Glutamatergic neuron (in vitro differentiated cells): ENCODE measurements around the gene C17orf67. TPM values are rescaled to one million over a fixed set of nuclear protein-coding genes. Genes with fewer than 3 reads are reported as not detected.

Experiments
- DNase-seq: peaks from one replicate; pipeline ENCODE4 v3.0.0; 2022
- H3K27ac Mint-ChIP-seq: one replicate; pipeline ENCODE4 v1.8.0; 2020; ENCODE audit warnings: mild to moderate bottlenecking, mixed read lengths, inconsistent platforms; ENCODE audit not compliant: unreplicated experiment
- H3K27me3 Mint-ChIP-seq: one replicate; pipeline ENCODE4 v1.8.0; 2020; ENCODE audit warnings: mild to moderate bottlenecking, moderate library complexity, mixed read lengths, inconsistent platforms; ENCODE audit not compliant: unreplicated experiment
- H3K36me3 Mint-ChIP-seq: one replicate; pipeline ENCODE4 v1.8.0; 2020; ENCODE audit warnings: mild to moderate bottlenecking, mixed read lengths, inconsistent platforms; ENCODE audit not compliant: unreplicated experiment
- H3K4me1 Mint-ChIP-seq: one replicate; pipeline ENCODE4 v1.8.0; 2020; ENCODE audit warnings: mild to moderate bottlenecking, low read depth, mixed read lengths, inconsistent platforms; ENCODE audit not compliant: unreplicated experiment
- H3K4me3 Mint-ChIP-seq: one replicate; pipeline ENCODE4 v1.8.0; 2020; ENCODE audit warnings: mild to moderate bottlenecking, mixed read lengths, inconsistent platforms; ENCODE audit not compliant: unreplicated experiment
- H3K9me3 Mint-ChIP-seq: one replicate; pipeline ENCODE4 v1.8.0; 2020; ENCODE audit warnings: mild to moderate bottlenecking, moderate library complexity, mixed read lengths, inconsistent platforms; ENCODE audit not compliant: unreplicated experiment
- total RNA-seq: library from RNA; stranded (reverse); fragmentation: NEBNext Ultra II Directional; extraction: Animal tissue kit (Norgen Biotek cat#: 25700); gene quantifications from one replicate; pipeline ENCODE4 v1.2.1, GENCODE V29; 2021; ENCODE audit not compliant: unreplicated experiment
- TF ChIP-seq, protein P1 (sequence below): fragments of 200-600 bp; sonication (generic); IDR thresholded peaks from one replicate; pipeline ENCODE4 v1.5.0; 2021; ENCODE audit not compliant: partially characterized antibody, unreplicated experiment

Gene C17orf67
- total RNA-seq, 1 donor from 2014 or later, result not detected

- peaks cover 2% of the 10 kb centered on the region for H3K27me3 Mint-ChIP-seq
- DNase-seq, result no peak
- no peak overlapping the region for H3K4me3 Mint-ChIP-seq
- no peak overlapping the region for H3K27ac Mint-ChIP-seq
- no peaks in the 10 kb centered on the region for H3K36me3 Mint-ChIP-seq
- H3K9me3 Mint-ChIP-seq, result no peaks in the 10 kb centered on the region
- peaks cover 7% of the 10 kb centered on the region for H3K4me1 Mint-ChIP-seq
- TF ChIP-seq, protein P1, sequence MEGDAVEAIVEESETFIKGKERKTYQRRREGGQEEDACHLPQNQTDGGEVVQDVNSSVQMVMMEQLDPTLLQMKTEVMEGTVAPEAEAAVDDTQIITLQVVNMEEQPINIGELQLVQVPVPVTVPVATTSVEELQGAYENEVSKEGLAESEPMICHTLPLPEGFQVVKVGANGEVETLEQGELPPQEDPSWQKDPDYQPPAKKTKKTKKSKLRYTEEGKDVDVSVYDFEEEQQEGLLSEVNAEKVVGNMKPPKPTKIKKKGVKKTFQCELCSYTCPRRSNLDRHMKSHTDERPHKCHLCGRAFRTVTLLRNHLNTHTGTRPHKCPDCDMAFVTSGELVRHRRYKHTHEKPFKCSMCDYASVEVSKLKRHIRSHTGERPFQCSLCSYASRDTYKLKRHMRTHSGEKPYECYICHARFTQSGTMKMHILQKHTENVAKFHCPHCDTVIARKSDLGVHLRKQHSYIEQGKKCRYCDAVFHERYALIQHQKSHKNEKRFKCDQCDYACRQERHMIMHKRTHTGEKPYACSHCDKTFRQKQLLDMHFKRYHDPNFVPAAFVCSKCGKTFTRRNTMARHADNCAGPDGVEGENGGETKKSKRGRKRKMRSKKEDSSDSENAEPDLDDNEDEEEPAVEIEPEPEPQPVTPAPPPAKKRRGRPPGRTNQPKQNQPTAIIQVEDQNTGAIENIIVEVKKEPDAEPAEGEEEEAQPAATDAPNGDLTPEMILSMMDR, result no peak
Observed at GRCh38 chr17:56755310-56755709, 78.4 kb downstream of the C17orf67 start.

DNA sequence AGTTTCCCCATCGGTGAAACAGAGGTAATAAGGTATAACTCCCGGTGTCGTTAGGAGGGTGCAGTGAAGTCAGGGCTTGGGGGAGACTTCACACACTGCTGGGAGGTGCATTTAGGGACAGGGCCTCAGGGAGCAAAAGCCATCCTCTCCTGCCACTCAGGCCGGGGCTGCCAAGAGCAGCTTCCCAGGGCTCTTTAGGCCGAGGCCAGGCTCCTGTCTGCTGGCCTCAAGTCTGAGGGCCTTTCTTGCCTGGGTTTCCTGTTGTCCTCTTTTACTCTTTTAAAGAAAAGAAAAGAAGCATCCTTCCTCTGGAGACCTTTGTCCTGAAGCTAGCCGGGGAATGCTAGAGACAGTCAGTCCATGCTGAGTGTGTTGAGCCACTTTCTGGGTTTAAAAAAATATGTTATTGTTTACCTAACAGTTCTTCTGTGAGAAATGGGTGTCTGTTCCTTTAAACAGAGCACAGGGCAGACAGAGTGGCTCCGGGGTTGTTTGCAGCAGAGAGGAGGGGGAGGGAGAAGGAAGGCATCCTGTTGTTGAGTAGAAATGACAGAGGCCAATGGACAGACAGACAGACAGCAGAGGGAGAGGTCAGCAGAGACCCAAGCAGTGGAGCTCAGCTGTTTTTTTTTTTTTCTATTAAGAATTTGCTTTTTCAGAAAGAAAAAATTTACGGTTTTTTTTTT is 79.1 kb downstream of the C17orf67 start:
- Mint-ChIP-seq H3K36me3 (no peaks in the 10 kb centered on the region), H3K4me3 (no peak overlapping the region), H3K27me3 (peaks cover 2% of the 10 kb centered on the region), H3K9me3 (no peaks in the 10 kb centered on the region), H3K4me1 (peaks cover 7% of the 10 kb centered on the region), H3K27ac (no peak overlapping the region)
- TF ChIP-seq, protein P1, result no peak
- DNase-seq, result no peak

DNA sequence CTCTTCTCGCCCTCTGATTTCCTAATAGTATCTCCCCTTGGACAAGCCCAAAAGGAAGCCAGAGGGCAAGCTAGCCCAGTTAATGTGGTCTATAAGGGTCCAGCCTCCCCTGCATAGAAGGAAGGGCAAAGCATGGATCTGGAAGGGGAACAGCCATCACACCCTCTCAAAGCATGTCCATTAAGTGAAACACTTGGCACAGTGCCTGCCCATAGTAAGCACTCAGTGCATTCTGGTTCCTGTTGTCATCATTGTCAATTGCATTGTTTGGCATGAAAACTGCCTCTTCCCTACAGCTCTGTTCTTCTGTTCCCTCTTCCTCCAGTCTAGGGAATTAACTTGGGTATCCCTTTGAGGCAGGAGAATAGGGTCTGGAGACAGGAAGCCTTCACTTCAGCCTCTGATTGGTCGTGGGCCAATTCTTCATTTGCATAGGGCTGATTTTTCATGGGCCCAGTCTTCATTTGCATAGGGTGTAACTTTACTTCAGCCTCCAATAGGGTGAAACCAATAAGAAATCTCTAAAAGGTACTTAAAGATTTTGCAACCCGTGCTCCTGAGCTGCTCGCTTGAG is 81.4 kb downstream of the C17orf67 start:
- Mint-ChIP-seq H3K27ac (no peak overlapping the region), H3K36me3 (no peaks in the 10 kb centered on the region), H3K4me1 (peaks cover 7% of the 10 kb centered on the region), H3K27me3 (peaks cover 2% of the 10 kb centered on the region), H3K9me3 (peaks cover 2% of the 10 kb centered on the region), H3K4me3 (no peak overlapping the region)
- TF ChIP-seq, protein P1, result no peak
- DNase-seq, result no peak

DNA sequence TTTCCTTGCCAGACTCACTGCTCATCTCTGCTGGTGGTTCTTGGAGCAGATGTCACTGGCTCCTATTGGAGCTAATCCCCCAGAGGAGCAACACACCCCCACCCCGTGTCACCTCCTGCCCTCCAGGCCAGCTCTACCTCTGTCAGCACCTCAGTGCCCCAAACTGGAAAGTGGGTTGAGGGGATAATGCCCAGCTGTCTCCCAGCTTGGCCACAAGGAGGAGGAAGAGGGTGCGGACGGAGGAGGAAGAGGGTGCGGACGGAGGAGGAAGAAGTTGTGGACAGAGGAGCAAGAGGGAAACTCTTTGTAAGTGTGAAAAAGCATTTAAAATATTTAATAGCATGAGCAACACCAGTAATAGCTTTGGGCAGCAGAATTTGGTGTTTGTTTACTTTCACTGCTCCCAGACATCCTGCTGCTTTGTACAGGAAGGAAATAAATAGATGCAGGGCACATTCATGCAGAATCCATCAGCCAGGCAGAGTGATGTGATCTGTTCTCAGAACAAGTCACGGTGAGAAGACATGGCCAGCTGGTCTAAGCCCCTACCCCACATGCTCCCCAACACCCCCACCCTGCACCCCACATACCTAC is 82.5 kb downstream of the C17orf67 start:
- TF ChIP-seq, protein P1, result no peak
- Mint-ChIP-seq H3K4me1 (peaks cover 7% of the 10 kb centered on the region), H3K9me3 (peaks cover 2% of the 10 kb centered on the region), H3K27me3 (peaks cover 2% of the 10 kb centered on the region), H3K4me3 (no peak overlapping the region), H3K27ac (no peak overlapping the region), H3K36me3 (no peaks in the 10 kb centered on the region)
- DNase-seq, result no peak

DNA sequence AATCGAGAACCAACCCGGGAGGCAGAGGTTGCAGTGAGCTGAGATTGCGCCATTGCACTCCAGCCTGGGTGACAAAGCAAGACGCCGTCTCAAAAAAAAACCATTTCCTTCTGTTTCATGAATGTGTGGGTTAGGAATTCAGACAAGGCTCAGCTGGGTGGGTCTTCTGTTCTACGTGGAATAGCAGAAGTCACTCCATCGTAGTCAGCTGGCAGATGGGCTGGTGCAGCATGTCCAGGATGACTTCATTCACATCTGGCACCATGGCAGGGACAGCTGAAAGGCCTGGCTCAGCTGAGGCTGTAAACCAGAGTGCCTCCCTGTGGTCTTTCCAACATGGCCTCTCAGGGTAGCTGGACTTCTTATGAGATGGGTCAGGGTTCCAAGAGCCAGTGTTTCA is 89.0 kb downstream of the C17orf67 start:
- TF ChIP-seq, protein P1, result no peak
- Mint-ChIP-seq H3K4me1 (peaks cover 2% of the 10 kb centered on the region), H3K9me3 (peaks cover 2% of the 10 kb centered on the region), H3K36me3 (peaks cover 14% of the 10 kb centered on the region), H3K27me3 (peaks cover 1% of the 10 kb centered on the region), H3K27ac (no peak overlapping the region), H3K4me3 (no peak overlapping the region)
- DNase-seq, result no peak
